Activated CD4-positive, alpha-beta T cell treated with anti-CD3 and anti-CD28 coated beads for 4 hours (primary cell): ENCODE results near the gene METTL4.

Experiments
- DNase-seq, 2 donors: peaks; one replicate each; pipeline ENCODE4 v3.0.0-alpha.2; 2020

Gene METTL4

DNA sequence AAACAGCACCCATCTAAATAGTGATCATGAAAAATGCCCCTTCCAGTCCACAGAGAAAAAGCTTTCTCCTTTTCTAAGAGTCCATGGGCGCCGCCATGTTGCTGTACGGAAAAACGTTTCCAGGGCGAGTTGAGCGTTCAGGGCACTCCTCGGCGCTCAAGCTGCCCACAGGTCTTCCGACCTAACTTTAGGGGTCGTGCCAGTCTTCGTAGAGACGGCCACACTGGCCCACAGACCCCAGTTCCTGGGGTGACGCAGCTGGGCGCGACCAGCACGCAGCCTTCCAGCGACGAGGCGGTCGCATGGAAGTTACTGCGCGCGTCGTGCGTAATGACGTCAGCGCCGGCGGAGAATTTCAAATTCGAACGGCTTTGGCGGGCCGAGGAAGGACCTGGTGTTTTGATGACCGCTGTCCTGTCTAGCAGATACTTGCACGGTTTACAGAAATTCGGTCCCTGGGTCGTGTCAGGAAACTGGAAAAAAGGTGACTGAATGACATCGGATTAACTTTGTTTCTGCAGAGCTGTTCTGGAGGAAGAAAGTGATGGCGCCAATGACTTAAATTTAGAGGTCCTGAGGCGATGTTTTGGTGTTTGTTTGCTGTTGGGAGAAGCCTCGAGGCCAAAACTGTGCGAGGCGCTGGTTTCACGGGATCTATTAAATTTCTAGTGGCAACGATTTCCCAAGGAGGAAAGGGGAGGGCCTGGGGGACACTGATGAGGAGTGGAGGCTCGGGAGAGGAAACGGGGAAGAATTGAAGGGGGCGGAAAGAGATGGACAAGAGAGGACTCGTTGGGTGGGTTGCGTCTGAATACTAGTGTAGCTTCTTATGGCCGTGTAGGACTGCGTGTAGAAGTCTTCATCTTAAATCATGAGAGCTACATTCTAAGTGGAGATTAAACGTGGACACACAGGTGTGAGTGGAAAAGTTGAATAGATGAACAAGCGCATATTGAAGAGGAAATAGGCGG is at the start of gene METTL4, which contains the start of gene NDC80:
Gene METTL4, minus strand, starts transcription at position 306 of the 971 bp plus-strand sequence. CDS start 4,289 bp downstream, outside the sequence.
Gene NDC80, plus strand, starts transcription at position 358 of the 971 bp plus-strand sequence. CDS start 1,429 bp downstream, outside the sequence.
- DNase-seq = peak; percentile 79 to 82

DNA sequence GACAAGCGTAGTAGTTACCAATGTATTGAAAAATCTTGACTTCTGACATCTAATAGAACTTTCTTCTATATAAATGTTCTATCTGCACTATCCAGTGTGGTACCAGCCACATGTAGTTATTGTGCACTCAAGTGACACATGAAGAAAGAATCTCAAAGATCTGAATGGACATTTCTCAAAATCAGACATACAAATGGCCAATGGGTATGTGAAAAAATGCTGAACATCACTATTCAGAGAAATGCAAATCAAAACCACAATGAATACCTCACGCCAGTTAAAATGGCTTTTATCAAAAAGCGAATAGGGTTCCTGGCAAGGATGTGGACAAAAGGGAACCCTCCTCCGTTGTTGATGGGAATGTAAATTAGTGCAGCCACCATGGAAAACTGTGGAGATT is 46.7 kb upstream of the METTL4 start:
- no peak for DNase-seq

DNA sequence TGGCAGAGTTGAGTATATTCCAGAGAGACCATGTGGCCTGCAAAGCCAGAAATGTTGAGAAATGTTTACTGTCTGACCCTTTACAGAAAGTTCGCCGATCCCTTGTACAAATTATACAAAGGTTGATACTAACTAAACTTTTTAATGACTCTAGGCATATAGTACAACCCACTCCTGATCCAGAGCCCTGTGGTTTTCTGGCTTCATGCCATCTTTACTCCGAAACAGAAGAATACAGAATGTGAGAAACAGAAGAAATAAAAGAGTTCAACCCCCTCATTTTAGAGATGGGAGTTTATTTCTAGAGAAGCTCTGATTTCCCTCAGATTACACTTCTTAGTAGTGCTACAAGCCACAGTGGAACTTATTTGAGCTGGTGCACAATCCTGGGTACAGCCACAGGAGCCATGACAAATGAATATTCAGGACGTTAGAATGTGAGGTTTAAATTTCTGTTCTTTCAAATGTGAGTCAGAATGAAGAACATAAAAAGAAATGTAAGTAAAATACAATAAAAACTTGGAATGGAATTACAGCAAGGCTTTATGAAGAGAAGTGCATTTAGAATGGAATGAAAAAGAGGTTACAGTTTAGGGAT is 46.2 kb upstream of the METTL4 start:
- no peak for DNase-seq

- no peak for DNase-seq
Observed at GRCh38 chr18:2612996-2613395, 41.7 kb upstream of the METTL4 start.

DNA sequence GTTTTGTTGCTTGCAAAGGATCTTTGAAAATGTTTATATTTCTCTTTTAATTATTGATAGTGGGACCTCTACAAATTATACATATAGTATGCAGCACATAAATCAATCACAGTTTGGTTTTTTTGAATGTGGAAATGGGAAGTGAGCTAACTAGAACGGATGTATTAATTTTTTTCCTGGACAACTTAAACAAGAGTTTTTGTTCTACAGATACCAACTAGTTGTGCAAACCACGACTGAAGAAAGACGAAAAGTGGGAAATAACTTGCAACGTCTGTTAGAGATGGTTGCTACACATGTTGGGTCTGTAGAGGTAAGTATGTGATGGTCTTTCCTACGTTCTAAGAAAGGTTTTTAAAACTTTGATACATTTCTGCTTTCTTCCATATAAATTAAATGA is 39.2 kb upstream of the METTL4 start:
- DNase-seq = no peak

DNA sequence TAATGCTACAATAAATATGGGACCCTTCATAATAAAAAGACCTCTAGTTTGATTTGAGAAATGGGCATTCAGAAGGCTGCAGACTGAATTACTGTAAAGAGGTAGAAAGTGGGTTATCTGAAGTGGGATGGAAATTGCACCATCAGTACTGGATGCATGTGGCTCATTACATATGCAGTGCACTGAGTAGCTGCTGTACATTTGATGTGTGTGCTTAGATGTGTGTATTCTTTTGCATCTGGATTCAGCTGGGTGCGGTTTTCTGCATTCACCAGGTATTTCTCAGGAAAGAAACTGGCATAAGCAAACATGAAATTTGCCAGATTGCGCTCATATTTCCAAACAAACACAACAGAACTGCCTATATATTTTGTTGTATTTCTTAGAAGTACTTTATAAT is 38.3 kb upstream of the METTL4 start:
- DNase-seq = no peak

DNA sequence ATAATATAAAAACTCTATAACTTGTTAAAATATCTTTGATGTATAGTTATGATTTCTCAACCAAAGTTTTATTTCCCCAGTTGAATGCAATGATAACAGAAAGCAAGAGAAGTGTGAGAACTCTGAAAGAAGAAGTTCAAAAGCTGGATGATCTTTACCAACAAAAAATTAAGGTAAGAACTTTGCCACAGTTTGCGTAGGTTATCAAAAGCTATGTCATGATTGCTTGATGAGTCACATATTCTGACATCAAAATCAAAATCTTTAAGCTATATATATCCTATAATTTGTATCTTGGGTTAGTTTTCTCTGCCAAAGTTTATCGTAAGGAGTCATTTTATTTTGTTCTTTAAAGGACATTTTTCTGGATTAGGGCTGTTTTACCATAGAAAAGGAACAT is 35.0 kb upstream of the METTL4 start:
- no peak for DNase-seq

DNA sequence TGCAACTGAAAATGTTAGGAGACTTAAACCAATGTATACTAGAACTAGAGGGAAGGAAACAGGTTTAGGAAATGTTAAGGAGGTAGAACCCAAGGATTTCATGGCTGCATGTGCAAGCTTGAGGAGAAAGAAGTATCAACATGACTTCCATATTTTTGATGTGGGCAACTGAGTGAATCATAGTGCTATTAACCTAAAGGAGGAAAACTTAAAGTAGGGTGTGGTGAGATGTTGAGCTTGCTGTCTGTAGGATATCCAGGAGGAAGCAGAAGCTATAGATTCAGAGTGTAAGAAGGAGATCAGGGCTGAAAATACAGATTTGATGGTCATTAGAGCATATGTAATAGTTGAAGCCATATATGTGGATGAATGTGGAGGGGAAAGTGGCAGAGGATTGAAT is 31.5 kb upstream of the METTL4 start:
- no peak for DNase-seq

DNA sequence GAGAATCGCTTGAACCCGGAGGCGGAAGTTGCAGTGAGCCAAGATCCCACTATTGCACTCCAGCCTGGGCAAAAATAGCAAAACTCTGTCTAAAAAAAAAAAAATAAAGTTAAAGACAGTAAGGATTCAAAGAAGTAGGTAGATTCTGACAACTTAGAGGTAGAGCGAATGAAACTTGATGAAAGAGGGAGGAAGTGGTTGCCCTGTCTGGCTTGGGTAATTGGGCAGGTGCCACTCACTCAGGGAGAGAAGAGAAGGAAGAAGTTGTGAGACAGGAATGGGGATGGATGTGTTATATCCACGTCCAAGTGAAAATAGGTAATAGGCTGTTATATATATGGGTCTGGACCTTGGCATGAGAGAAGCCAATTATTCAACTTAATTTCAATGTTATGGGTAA is 26.3 kb upstream of the METTL4 start:
- DNase-seq = no peak

DNA sequence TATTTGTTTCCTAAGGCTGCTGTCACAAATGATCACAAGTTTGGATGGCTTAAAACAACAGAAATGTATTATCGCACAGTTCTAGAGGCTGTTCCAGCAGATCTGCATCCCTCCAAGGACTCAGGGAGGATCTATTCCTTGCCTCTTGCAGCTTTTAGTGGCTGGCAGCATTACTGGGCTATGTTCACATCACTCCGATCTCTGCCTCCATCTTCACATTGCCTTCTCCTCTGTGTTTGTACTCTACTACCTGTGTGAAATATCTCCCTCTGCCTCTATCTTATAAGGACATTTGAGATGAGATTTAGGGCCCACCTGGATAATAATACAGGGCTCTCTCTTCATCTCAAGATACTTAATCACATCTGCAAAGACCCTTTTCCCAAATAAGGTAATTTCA is 19.0 kb upstream of the METTL4 start:
- DNase-seq = no peak

GRCh38 chr18:2589345-2590068 is 18.2 kb upstream of the METTL4 start:
- DNase-seq = no peak

DNA sequence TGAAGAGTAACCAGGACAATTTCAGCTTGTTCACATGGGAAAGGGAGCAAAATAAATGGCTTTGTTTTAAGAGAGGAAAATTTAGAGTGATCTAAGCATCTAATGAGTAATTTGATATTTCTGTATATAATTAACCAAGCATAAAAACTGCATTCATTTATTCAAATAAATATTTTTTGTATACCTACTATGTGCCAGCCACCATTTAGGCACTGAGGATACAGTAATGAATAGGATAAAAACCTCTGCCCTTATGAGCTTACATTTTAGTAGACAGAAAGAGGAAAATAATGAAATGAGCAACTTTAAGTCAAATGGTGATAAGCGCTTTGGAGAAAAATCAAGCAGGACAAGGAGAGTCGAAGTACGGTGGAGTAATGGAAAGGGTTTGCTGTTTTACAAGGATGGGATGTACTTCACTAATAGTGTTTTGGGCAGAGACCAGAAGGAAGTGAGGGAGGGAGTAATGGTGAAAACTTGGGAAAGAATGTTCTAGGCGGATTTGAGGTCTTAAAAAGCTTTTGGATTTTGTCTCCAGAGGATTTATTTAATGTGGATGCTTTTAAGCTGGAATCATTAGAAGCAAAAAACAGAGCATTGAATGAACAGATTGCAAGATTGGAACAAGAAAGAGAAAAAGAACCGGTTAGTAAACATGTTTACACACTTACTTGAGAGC is 17.5 kb upstream of the METTL4 start:
- DNase-seq = no peak

- no peak for DNase-seq
Observed at GRCh38 chr18:2587788-2588187, 16.5 kb upstream of the METTL4 start.

DNA sequence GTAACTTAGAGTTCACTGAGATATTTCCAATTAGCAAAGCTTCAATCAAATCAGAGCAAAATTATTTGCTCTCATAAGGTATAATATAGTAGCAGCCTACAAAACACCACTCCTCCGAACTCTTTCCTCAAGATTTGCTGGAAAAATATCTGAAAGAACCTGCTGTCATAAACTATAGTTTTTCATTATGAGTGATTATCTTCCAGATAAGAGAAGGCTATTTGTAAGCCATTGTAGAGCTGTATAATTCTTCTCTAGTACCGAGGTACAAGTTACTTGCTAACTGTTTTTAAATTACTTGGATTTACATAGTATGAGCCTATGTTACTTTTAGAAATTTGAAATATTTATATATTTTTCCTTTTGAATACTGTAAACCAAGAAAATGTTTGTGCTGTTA is 2.1 kb upstream of the METTL4 start:
- no peak for DNase-seq

DNA sequence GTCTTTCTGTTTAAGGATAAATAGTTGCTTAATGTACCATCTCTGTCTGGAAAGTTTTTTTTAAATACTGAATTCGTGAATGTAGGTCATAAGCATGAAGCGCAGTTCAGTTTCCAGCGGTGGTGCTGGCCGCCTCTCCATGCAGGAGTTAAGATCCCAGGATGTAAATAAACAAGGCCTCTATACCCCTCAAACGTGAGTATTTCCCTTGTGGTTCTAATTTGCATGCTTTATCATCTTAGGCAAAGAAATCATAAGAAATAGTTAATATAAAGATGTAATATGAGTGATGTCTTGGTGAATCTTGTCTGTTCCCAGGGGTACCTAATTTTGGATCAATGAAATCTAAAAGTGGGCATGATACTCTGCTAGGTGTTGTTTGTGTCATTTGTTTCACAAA is 1.6 kb upstream of the METTL4 start:
- no peak for DNase-seq

DNA sequence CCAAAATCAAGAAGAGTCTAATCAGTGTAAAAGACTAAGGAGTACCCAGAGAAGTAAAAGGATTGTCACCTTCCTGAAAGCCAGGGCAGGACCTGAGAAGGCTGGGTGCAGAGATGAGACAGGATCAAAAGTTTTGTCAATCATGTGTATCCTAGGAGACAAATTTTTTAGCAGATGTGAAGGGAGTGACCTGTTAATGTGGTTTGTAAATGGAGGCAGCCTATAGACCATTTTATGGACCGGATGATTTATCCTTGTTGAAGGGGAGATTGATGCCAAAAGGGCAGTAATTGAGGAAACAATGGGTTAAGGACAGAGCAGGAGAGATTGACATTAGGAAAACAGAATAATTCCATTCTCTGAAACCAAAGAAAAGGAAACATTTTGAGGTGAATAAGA is 865 bp upstream of the METTL4 start:
- DNase-seq = no peak

- DNase-seq = peak; percentile 54 to 60
Observed at GRCh38 chr18:2570772-2571199, 519 bp downstream of the METTL4 start.

- no peak for DNase-seq
Observed at GRCh38 chr18:2569338-2570207, 1.7 kb downstream of the METTL4 start.

- no peak for DNase-seq
Observed at GRCh38 chr18:2568605-2569004, 2.7 kb downstream of the METTL4 start.

- no peak for DNase-seq
Observed at GRCh38 chr18:2568129-2568528, 3.2 kb downstream of the METTL4 start.

DNA sequence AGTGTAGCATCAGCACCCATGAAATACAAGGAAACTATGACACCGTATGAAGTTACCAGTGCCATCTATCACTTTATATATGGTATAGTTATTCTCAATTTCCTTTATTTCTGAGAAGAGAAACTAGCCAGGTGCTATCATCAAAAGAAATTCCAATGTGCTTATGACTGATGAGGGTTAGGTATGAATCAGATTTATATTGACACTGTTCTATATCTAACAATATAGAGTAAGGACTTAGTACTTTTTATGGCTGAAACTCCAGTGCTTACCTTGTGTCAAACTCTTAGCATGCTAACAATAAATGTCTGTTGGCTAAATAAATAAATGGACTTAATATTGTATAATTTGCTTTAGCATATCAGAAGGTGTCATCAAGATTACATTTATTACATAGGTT is 6.9 kb downstream of the METTL4 start:
- DNase-seq = no peak

DNA sequence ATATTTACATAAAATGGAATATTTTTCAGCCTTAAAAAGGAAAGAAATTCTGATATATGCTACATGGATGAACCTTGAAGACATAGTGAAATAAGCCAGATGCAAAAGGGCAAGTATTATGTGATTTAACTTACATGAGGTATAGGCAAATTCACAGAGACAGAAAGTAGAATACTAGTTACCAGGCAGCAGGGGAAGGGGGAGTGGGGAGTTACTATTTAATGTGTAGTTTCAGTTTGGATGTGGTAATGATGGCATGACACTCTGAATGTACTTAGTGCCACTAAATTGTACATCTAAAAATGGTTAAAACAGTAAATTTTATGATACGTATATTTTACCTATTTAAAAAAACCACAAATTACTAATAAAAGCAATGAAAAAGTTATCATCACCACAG is 12.1 kb downstream of the METTL4 start:
- DNase-seq = no peak
